HepG2 (cell line): ENCODE data around the gene IFT122. TPM values are rescaled to one million over a fixed set of nuclear protein-coding genes. Genes with fewer than 3 reads are reported as not detected.
A peak's percentile ranks its signal among the peaks of the same experiment; 100 is the strongest.

ENCODE experiments used
- ATAC-seq: fragments of 200-7000 bp; cut with Tn5 transposase; 3 replicates; pipeline ENCODE4 v1.9.1; 2020; ENCODE audit warnings: mild to moderate bottlenecking, moderate library complexity
- BruUV-seq: library from RNA; stranded (reverse); fragments of 400-500 nt; replicated peaks from 2 replicates; lab custom pipeline; 2021; lab: Mats Ljungman, UMichigan
- CTCF ChIA-PET: fragments of 300-600 bp; formaldehyde crosslinking; extraction: SDS; loops from one replicate; lab custom pipeline; 2021; ENCODE audit warnings: low total read pairs, inconsistent platforms, low intra/inter-chr PET ratio; lab: Yijun Ruan, JAX
- POLR2A ChIA-PET: fragments of 350-600 bp; sonication (Branson Sonifier 250); formaldehyde crosslinking; loops from one replicate; lab custom pipeline; 2020; ENCODE audit warnings: antibody characterized with exemption, inconsistent platforms; lab: Yijun Ruan, JAX
- DNase-seq: peaks from one replicate; pipeline ENCODE4 v3.0.0-alpha.2; 2015; ENCODE audit warnings: low spot score
- FAIRE-seq: peaks from 3 replicates; lab custom pipeline; 2011; peaks lifted over from hg19 to GRCh38; lab: Jason Lieb, UNC
- H2AFZ ChIP-seq: one replicate; pipeline ENCODE4 v1.6.1; 2011; ENCODE audit warnings: low read length, inconsistent platforms
- H3K27ac ChIP-seq: fragments of 300-600 bp; 3 replicates; pipeline ENCODE4 v1.8.0; 2011; ENCODE audit warnings: mixed run types, mild to moderate bottlenecking, mixed read lengths, low read length, inconsistent platforms; ENCODE audit not compliant: insufficient read depth; ENCODE audit errors: extremely low read length
- H3K27me3 ChIP-seq, 2 experiments: fragments of 200-600 bp in 1 of 2; 2 replicates in 1 of 2; 3 replicates in 1 of 2; pipeline versions ENCODE4 v1.6.0 to v1.8.0; 2011; ENCODE audit warnings: low read length in 2 of 2, mild to moderate bottlenecking in 2 of 2, moderate library complexity in 2 of 2, inconsistent platforms in 1 of 2; ENCODE audit not compliant: insufficient read depth in 2 of 2, control insufficient read depth in 1 of 2
- H3K36me3 ChIP-seq, 2 experiments: fragments of 200-600 bp in 1 of 2; replicated peaks in 1 of 2; 2 replicates in 1 of 2; 3 replicates in 1 of 2; pipeline versions ENCODE4 v1.5.1 to v1.8.0; 2011; ENCODE audit warnings: low read length in 2 of 2, inconsistent platforms in 1 of 2; ENCODE audit not compliant: insufficient read depth in 2 of 2, control insufficient read depth in 1 of 2
- H3K4me1 ChIP-seq: 2 replicates; pipeline ENCODE4 v1.5.1; 2012; ENCODE audit warnings: low read length, inconsistent platforms; ENCODE audit not compliant: insufficient read depth
- H3K4me2 ChIP-seq: 2 replicates; pipeline ENCODE4 v1.6.0; 2011; ENCODE audit warnings: low read depth, low read length, inconsistent platforms
- H3K4me3 ChIP-seq, 3 experiments: fragments of 200-600 bp in 1 of 3; sonication (generic), shearing (Covaris generic) in 1 of 3; replicated peaks in 1 of 3; 2 replicates each; pipeline ENCODE4 v1.5.1; 2011 to 2016; ENCODE audit warnings: low read length in 3 of 3, inconsistent platforms in 2 of 3, low read depth in 2 of 3, mild to moderate bottlenecking in 2 of 3, control low read depth in 1 of 3, mixed read lengths in 1 of 3; ENCODE audit not compliant: insufficient read depth in 1 of 3
- H3K79me2 ChIP-seq: one replicate; pipeline ENCODE4 v1.6.1; 2011; ENCODE audit warnings: low read length, inconsistent platforms; ENCODE audit not compliant: insufficient read depth
- H3K9ac ChIP-seq: 2 replicates; pipeline ENCODE4 v1.6.0; 2011; ENCODE audit warnings: mild to moderate bottlenecking, low read depth, low read length, inconsistent platforms; ENCODE audit not compliant: insufficient read depth
- H3K9me3 ChIP-seq: 2 replicates; pipeline ENCODE4 v1.5.1; 2012; ENCODE audit warnings: mild to moderate bottlenecking, low read length
- H4K20me1 ChIP-seq: 2 replicates; pipeline ENCODE4 v1.6.0; 2011; ENCODE audit warnings: inconsistent platforms, mild to moderate bottlenecking, low read length, moderate library complexity; ENCODE audit not compliant: insufficient read depth
- FLYWCH1 ChIP-seq: sonication (generic); formaldehyde crosslinking; IDR thresholded peaks from 2 replicates; pipeline ENCODE4 v1.8.1; 2023; ENCODE audit warnings: mild to moderate bottlenecking, missing genetic modification reagents
- RCOR2 ChIP-seq: IDR thresholded peaks from 2 replicates; pipeline ENCODE4 v1.6.1; 2016; ENCODE audit warnings: missing biosample characterization, missing genetic modification reagents
- ZNF484 ChIP-seq: sonication (generic); formaldehyde crosslinking; IDR thresholded peaks from 2 replicates; pipeline ENCODE4 v1.5.1; 2020; ENCODE audit warnings: mild to moderate bottlenecking, low read depth, missing genetic modification reagents, borderline replicate concordance
- WGBS: methylation state at CpG from one replicate; pipeline ENCODE4 v1.1.6; 2017; ENCODE audit warnings: low lambda C conversion rate; 5-methylcytosine and 5-hydroxymethylcytosine counted together
- in situ Hi-C: cut with HindIII; loops from 2 replicates; pipeline ENCODE4 v1.10.0; 2017; ENCODE audit warnings: low pct_unique_long_range_greater_than_20kb; ENCODE audit not compliant: extremely low pct_ligation_motif_present
- intact Hi-C: fragments of 100-400 bp; cut with micrococcal nuclease; formaldehyde crosslinking; loops from one replicate; pipeline ENCODE4 v1.10.0; 2022; ENCODE audit not compliant: unreplicated experiment
- polyA plus RNA-seq, 8 experiments: library from polyadenylated mRNA; depleted of rRNA in 3 of 8; stranded (reverse) in 7 of 8; unstranded in 1 of 8; fragments of >200 nt; fragmentation: Illumina TruSeq in 4 of 8; extraction: Trizol in 4 of 8; gene quantifications; 2 replicates each; pipeline versions ENCODE4 v1.2.1 to v1.2.3, GENCODE V29; 2011 to 2016; ENCODE audit warnings: low read depth in 4 of 8, missing spikeins in 1 of 8, mixed read lengths in 1 of 8; ENCODE audit not compliant: insufficient read depth in 1 of 8
- total RNA-seq, 5 experiments: library from RNA; depleted of rRNA; stranded (reverse); fragments of >200 nt; fragmentation: Illumina TruSeq; extraction: Trizol; gene quantifications; 2 replicates each; pipeline ENCODE4 v1.2.3, GENCODE V29; 2016; ENCODE audit warnings: low read depth in 1 of 5
- TF ChIP-seq, protein P1 (sequence below): sonication (generic); formaldehyde crosslinking; IDR thresholded peaks from 2 replicates; pipeline ENCODE4 v1.5.1; 2020; ENCODE audit warnings: mild to moderate bottlenecking, missing genetic modification reagents, moderate library complexity

IFT122 gene
- total and polyA plus RNA-seq, 2 of the 13 experiments (the other 11 are each of a cell fraction or from before 2014, with no cell fraction given): 10.1 to 10.3 TPM

GRCh38 chr3:129543156-129543790 lies 103.2 kb downstream of the IFT122 start, which contains the start of gene H1-8:
Gene H1-8 (plus strand): TSS chr3:129543175. CDS start chr3:129543219, 44 bp downstream.
- no peak within 1 kb of the TSS for H2AFZ ChIP-seq
- H4K20me1 ChIP-seq: no peaks in the 10 kb centered on the region
- intact Hi-C loops: no loop called here
- no TSS peak for BruUV-seq
- H3K9me3 ChIP-seq: no peaks in the 10 kb centered on the region
- H3K9ac ChIP-seq: no peak within 1 kb of the TSS
- CTCF ChIA-PET: no interaction called here
- peaks cover 47% of the 10 kb centered on the region for H3K4me1 ChIP-seq
- H3K27me3 ChIP-seq: peaks cover 0 to 8% of the 10 kb centered on the region in 2 experiments; a peak in 1 of 5 replicates
- no peak within 1 kb of the TSS for H3K27ac ChIP-seq
- ATAC-seq (peak; percentile 44), FAIRE-seq (no peak)
- no peaks in the 10 kb centered on the region for H3K79me2 ChIP-seq
- H3K4me2 ChIP-seq: peak within 1 kb of the TSS; percentile 47; the same call in 1 of the 2 replicates
- WGBS: 32% methylated on average over 9 of the region's 16 CpGs
- no peaks in the 10 kb centered on the region for H3K36me3 ChIP-seq
- POLR2A ChIA-PET: interaction anchor here (0.9 to 1.5 kb wide), 2 partner anchors 9 to 53 kb away, joined by 3 to 8 read pairs; no protein-coding TSS in a partner anchor
- TF ChIP-seq RCOR2 (CRISPR knock-in tag): no peak
- TF ChIP-seq, protein P1, sequence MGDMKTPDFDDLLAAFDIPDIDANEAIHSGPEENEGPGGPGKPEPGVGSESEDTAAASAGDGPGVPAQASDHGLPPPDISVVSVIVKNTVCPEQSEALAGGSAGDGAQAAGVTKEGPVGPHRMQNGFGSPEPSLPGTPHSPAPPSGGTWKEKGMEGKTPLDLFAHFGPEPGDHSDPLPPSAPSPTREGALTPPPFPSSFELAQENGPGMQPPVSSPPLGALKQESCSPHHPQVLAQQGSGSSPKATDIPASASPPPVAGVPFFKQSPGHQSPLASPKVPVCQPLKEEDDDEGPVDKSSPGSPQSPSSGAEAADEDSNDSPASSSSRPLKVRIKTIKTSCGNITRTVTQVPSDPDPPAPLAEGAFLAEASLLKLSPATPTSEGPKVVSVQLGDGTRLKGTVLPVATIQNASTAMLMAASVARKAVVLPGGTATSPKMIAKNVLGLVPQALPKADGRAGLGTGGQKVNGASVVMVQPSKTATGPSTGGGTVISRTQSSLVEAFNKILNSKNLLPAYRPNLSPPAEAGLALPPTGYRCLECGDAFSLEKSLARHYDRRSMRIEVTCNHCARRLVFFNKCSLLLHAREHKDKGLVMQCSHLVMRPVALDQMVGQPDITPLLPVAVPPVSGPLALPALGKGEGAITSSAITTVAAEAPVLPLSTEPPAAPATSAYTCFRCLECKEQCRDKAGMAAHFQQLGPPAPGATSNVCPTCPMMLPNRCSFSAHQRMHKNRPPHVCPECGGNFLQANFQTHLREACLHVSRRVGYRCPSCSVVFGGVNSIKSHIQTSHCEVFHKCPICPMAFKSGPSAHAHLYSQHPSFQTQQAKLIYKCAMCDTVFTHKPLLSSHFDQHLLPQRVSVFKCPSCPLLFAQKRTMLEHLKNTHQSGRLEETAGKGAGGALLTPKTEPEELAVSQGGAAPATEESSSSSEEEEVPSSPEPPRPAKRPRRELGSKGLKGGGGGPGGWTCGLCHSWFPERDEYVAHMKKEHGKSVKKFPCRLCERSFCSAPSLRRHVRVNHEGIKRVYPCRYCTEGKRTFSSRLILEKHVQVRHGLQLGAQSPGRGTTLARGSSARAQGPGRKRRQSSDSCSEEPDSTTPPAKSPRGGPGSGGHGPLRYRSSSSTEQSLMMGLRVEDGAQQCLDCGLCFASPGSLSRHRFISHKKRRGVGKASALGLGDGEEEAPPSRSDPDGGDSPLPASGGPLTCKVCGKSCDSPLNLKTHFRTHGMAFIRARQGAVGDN (CRISPR knock-in tag): peak; percentile 55
- no peak for TF ChIP-seq FLYWCH1 (CRISPR knock-in tag)
- no peak for TF ChIP-seq ZNF484 (CRISPR knock-in tag)
- TF ChIP-seq, all 625 proteins: peak for 1
- peak within 1 kb of the TSS in 1 of 3 experiments; percentile 33; a peak in 1 of 6 replicates for H3K4me3 ChIP-seq
- in situ Hi-C loops: no loop called here
- no peak for DNase-seq
